Right renal pelvis (tissue), 4 donors: ENCODE measurements around the gene DCUN1D5. TPM values are rescaled to one million over a fixed set of nuclear protein-coding genes. Genes with fewer than 3 reads are reported as not detected.

Source experiments
- DNase-seq, 4 donors: peaks; one replicate each; pipeline ENCODE4 v3.0.0-alpha.2; 2013; ENCODE audit warnings: low read depth in 4 of 4, low spot score in 3 of 4, missing footprints in 1 of 4
- polyA plus RNA-seq, 4 donors: library from polyadenylated mRNA; unstranded; fragments of 120-200 nt; gene quantifications; one replicate each; pipeline ENCODE4 v1.2.1, GENCODE V29; 2013; ENCODE audit not compliant: insufficient read length in 4 of 4

The DCUN1D5 gene
- 10 to 100 TPM; 32.9 to 37.5 (median 34.4) TPM for polyA plus RNA-seq

- peak; percentile 88 to 91 (median 88) for DNase-seq
Observed at GRCh38 chr11:103091801-103092524, at the start of gene DCUN1D5. Gene DCUN1D5 (minus strand): TSS chr11:103092160. CDS start chr11:103091872, 288 bp downstream.

- no peak for DNase-seq
Observed at GRCh38 chr11:103125462-103125861, 33.5 kb upstream of the DCUN1D5 start.

- DNase-seq = no peak
Observed at GRCh38 chr11:103114836-103115235, 22.9 kb upstream of the DCUN1D5 start.

DNA sequence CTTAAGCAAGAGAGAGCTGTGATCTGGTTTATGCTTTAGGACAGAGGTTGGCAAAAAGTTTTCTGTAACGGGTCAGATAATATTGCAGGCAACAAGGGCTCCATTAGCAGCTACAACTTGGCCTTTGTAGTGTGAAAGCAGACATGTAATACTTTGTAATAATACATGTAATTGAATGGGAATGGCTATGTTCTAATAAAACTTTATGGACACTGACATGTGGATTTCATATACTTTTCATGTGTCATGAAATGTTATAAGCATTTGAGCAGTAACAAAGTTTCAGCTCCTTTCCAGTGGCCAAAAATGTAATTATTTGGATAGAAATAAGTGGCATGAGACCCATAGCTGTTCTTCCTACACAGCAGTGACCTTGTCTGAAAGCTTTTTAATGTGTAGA, 20.4 kb upstream of the DCUN1D5 start:
- no peak for DNase-seq

DNA sequence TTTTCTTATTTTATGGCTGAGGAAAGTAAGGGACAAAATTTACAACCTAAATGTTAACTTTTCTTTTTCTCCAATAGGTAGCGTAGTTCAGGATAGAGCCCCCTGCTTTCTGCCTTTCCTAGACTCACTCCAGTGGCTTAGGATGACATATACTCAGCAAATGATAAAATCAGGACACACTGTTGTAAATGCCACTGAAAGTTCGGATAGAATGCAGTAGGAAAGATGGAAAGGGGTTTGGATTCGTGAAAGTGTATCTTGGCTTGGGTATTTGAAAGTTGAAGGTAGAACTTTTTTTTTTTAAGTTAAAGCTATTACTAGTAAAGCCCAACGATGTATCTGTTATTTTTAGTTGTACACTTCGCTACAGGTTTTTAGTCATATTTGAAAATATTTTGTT, 19.4 kb upstream of the DCUN1D5 start:
- no peak for DNase-seq

DNA sequence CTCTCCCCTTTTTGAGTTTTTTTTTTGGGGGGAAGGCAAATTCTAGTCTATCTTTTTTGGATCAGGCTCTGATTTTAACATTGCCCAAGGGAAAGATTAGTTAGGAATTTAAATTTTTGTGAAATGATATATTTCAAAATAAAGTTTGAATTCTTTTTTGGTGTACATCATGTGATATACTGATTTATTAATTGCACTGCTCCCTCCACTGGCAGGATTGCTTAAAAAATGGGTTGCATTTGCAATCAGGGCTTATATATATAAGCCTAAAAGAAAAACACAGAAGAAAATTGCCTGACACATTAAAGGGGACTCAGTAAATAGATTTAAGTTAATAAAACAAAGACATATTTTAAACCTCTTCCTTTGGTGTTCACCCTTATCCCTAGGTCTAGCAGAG, 18.4 kb upstream of the DCUN1D5 start:
- DNase-seq = no peak

DNA sequence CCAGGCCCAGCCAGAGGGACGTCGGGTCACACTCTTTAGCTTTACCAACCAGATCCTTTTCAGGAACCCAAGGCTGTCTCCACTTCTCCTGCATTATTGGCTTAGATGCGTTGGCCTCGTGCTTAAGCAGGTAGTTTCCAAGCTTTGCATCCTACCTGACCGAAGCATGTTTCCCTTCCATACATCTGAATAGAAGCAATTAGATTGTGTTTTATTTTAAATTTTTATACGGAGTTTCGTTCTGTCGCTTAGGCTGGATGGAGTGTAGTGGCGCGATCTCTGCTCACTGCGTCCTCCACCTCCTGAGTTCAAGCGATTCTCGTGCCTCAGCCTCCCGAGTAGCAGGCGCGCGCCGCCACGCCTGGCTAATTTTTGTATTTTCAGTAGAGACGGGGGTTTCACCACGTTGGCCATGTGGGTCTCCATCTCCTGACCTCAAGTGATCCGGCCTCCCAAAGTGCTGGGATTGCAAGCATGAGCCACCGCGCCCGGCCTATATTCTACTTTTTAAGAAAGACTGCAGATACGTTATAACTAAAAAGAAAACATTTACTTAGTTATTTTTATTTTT, 17.9 kb upstream of the DCUN1D5 start:
- peak in 1 of 4 donors; percentile 0 for DNase-seq

DNA sequence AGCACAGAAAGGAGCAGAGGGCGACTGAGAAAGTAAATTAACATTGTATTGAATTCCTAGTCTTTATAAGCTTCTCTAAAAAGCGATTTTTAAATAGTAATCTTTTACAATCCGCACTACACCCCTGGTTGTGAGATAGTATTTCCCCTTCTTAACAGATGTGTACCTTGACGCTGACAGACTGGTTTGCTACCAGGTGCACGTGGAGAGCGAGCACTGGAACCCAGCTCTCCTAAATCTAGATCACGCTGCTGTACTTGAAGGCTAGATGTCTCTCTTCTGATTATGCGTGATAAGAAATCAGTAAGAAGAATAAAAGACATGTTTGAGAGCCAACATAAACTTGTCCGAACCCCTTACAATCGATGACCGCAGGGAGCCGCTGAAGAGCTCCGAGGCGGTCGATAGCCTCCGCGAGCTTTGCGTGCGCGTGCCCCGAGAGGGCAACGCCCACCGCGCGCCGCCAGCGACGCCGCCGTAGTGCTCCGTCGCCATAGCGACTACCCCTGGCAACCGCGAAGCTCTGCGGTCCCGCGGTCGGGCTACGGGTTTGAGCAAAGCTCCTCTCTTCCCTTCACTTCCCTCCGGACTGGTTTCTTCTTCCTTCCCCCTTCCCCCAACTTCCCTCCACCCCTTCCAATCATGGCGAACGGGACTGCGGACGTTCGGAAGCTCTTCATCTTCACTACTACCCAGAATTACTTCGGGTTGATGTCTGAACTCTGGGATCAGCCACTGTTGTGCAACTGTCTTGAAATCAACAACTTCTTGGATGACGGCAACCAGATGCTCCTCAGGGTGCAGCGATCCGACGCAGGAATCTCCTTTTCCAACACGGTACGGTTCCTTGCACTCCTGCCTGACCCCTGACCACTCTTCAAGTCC, 17.2 kb upstream of the DCUN1D5 start, which contains the start of gene DYNC2H1:
DYNC2H1 (plus strand) TSS at position 494 of the 885 bp plus-strand sequence; CDS start at position 643, 149 bp downstream.
- peak; percentile 78 to 87 (median 82) for DNase-seq

DNA sequence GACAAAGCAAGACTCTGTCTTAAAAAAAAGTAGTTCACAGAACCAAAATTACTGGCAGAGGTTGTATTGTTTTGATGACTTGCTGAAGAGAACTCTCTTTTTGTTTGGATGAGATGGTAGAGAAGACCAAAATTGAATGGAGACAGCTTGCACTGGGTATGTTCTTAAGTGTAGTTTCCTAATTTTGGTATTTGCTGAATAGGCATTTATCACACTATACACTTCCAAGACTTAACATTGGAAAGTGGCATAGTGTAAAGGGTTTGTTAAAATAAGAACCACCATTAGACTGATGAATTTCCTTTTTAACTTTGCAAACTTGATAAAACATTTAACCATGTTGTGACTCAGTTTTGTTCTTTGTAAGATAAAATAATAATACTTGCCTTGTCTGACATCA, 5.3 kb upstream of the DCUN1D5 start:
- DNase-seq = no peak

DNA sequence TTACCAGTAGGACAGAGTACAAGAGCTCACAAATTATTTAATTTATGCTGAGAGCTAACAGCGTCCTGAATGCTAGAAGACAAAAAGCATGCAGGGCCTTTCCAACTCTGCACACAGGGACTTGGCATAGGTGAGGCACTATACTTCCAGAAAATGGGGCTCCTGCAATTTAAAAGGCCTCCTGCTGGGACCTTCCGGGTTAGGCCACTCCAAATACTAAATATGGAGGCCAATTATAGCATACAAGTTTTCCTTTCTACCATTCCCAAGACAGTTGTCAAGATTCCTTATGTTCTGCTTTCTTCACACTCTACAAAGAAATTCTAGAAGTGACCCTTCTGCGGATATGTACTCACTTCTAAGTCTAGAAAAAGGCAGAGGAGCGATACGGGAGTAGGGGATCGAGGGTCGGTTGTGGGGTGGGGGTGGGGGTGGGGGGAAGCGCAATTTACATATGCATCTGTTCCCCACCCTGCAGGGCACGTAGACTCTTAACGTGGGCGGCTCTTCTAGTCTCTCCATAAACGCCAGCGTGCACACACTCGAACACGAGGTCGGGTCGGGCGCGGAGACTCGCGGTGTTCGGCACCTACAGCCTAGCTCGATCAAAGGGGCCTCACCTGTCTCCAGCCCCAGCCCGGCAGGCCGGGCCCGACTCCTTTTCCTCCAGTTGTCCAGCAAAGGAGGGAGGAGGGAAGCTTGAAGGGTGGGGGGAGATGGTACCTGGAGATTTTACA, 728 bp downstream of the DCUN1D5 start:
- DNase-seq = peak in 1 of 4 donors; percentile 8

GRCh38 chr11:103086461-103086860, 5.5 kb downstream of the DCUN1D5 start:
- DNase-seq = no peak

- DNase-seq = no peak
Observed at GRCh38 chr11:103085758-103086365, 6.1 kb downstream of the DCUN1D5 start.

- no peak for DNase-seq
Observed at GRCh38 chr11:103079833-103080232, 12.1 kb downstream of the DCUN1D5 start.

- no peak for DNase-seq
Observed at GRCh38 chr11:103078710-103079109, 13.2 kb downstream of the DCUN1D5 start.

GRCh38 chr11:103077554-103077953, 14.4 kb downstream of the DCUN1D5 start:
- no peak for DNase-seq

GRCh38 chr11:103076361-103076760, 15.6 kb downstream of the DCUN1D5 start:
- DNase-seq = no peak

DNA sequence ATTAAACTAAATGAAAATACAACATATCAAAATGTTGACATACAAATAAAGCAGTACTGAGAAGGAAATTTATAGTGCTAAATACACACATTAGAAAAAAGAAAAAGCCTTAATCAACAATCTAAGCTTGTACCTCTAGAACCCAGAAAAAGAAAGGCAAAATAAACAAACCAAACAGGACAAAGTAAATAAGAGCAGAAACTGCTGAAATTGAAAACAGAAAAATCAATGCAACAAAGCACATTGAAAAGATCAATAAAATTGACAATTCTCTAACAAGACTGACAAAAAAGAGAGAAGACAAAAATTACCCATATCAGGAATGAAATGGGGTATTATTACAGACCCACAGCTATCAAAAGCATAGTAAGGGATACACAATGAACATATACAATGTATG, 21.0 kb downstream of the DCUN1D5 start:
- no peak for DNase-seq

DNA sequence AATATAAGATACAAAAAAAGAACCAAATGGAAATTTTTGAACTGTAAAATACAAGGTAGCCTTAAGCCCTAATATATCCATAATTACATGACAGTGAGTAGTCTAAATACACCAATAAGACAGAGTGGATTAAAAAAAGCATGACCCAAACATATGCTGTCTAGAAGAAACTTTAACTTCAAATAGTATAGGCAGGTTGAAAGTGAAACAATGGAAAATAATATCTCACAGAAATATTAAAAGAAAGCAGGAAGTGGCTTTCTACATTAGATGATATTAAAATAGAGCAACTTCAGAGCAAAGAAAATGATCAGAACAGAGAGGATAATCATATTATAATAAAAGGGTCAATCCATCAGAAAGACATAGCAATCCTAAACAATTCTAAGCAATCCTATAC, 21.8 kb downstream of the DCUN1D5 start:
- no peak for DNase-seq

DNA sequence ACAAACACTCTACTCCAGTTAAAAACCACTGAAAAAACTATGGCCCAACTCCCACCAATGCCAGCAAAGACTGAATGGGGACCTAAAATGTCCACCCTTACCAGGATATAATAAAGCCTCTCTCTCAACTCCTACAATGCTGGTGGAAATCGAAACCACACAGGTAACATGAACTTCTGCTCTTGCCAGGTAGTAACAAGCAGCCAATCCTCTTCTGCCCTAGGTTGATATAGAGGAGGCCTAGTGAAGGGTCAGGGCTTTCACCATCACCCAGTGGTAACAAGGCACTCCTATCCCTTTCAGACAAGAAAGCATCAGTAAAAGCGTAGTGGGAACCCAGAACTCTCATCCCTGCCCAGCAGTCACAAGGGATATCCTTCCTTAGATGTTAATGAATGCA, 22.6 kb downstream of the DCUN1D5 start:
- DNase-seq = no peak

DNA sequence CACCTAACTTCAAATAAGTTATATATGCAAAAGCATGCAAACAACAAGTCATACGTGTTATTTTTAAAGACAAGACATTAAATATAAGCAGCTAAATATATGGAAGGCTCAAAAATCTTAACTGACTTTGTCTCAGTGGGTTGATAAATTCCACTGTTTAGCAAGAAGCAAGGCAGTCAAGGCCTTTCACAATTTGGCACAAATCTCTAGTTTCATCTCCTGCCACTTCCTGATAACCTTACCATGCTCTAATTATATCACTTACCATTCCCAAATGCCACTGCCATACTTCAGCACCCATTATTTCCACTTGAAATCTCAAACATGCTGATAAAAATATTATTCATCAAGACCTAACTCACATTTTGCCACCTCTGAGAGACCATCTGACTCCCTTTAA, 24.8 kb downstream of the DCUN1D5 start:
- no peak for DNase-seq
